HG03108 (cell line): ENCODE results near the gene ZNF837.

ENCODE experiments used
- ATAC-seq: cut with Tn5 transposase; IDR thresholded peaks from one replicate; pipeline ENCODE4 v1.9.1; 2021; ENCODE audit warnings: moderate library complexity; ENCODE audit not compliant: unreplicated experiment

Gene ZNF837

GRCh38 chr19:58326501-58326913 is 54.3 kb downstream of the ZNF837 start:
- ATAC-seq: no peak

DNA sequence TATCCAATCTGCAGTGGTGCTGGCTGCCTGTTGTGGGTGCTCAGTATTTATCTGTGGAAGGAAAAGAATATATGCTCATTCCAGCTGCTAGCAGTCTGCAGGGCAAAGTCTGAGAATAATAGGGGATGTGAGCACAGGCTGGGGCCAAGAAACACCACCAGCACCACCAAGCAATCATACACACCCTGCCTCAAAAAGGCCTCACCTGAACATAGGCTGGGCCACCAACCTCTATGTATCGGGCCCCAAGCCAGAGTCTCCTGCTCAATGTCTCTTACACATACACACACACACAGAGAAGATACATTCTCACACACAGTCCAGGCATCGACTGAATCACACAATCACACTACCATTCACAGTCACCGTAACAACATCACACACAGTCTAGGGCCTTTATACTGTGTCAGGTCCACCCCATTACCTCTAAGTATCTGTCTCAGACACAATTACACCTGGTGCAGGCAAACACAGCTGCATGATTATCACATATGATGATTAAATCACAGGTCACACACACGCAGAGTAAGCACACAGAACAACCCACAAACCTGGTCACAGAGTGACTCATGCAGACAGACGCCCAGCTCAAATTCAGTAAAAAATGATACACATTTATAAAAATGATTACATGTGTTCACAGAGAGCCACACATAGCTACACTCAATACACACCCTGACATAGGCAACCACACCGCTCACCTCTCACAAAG is 55.4 kb downstream of the ZNF837 start:
- ATAC-seq: no peak

GRCh38 chr19:58319241-58319640 is 61.6 kb downstream of the ZNF837 start:
- ATAC-seq: no peak

GRCh38 chr19:58318297-58318696 is 62.5 kb downstream of the ZNF837 start:
- no peak for ATAC-seq
